ENCODE data around the gene SREBF1. TPM values are rescaled to one million over a fixed set of nuclear protein-coding genes. Genes with fewer than 3 reads are reported as not detected.

The SREBF1 gene
- total and polyA plus RNA-seq, 10 of the 15 experiments (the other 5 are each of a cell fraction or from before 2014, with no cell fraction given), result 1.4 to 84.6 (median 20.4) TPM

DNA sequence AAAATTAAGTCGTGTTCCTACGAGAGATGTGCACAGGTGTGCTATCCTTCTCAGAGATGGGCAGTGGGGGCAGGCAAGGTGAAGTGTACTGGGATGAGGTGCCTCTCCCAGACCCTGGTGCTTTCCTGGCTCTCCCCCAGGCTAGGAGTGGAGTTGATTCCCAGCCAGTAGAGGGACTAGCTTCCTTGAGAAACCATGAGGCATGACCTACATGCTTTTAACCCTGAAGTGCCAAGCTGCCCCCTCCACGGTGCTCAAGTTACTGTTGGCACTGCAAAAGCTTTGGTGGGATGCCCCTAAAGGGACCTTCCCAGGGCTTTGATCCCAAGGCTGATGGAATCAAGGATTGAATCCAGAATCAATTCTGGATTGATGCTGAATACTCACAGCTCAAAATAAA lies 47.0 kb upstream of the SREBF1 start:
- no peak for DNase-seq (ENCODE audit: low read depth, low spot score)
- no peaks in the 10 kb centered on the region for H4K20me1 ChIP-seq (ENCODE audit: control insufficient read depth, insufficient read depth)
- no peak overlapping the region for H3K4me2 ChIP-seq (ENCODE audit: control insufficient read depth, insufficient read depth)
- ATAC-seq, result no peak
- H3K79me2 ChIP-seq (ENCODE audit: control insufficient read depth, insufficient read depth, low read length), result no peaks in the 10 kb centered on the region
- no peak for TF ChIP-seq MEF2A (IDR thresholded peaks at IDR 0.05; ENCODE audit: insufficient read depth, low read depth, low read length)
- no peak for TF ChIP-seq KDM1A (IDR thresholded peaks at IDR 0.05; ENCODE audit: borderline replicate concordance)
- TF ChIP-seq EP300 (IDR thresholded peaks at IDR 0.05; ENCODE audit: borderline replicate concordance in 1 of 2, control insufficient read depth in 1 of 2, low read depth in 2 of 2, low read length in 2 of 2), result no peak
- TF ChIP-seq MTA3 (IDR thresholded peaks at IDR 0.05; ENCODE audit: borderline replicate concordance, low read length), result no peak
- no peak for TF ChIP-seq ASH2L (IDR thresholded peaks at IDR 0.05; ENCODE audit: borderline replicate concordance, low read depth)
- TF ChIP-seq CREB1 (IDR thresholded peaks at IDR 0.05; ENCODE audit: low read depth), result no peak
- no peak for TF ChIP-seq SIN3A (IDR thresholded peaks at IDR 0.05; ENCODE audit: low read depth, low read length)
- no peak for TF ChIP-seq IRF4 (IDR thresholded peaks at IDR 0.05; ENCODE audit: low read depth, low read length)
- no peak for TF ChIP-seq TARDBP (IDR thresholded peaks at IDR 0.05; ENCODE audit: borderline replicate concordance)
- no peak for TF ChIP-seq KLF5 (IDR thresholded peaks at IDR 0.05; ENCODE audit: partially characterized antibody)
- no peak for TF ChIP-seq HDGF (IDR thresholded peaks at IDR 0.05)
- intact Hi-C loops (cut with micrococcal nuclease; ENCODE audit: unreplicated experiment) (loop anchor here (5.0 kb wide), 1 partner anchor 48 kb away; no protein-coding TSS in a partner anchor), in situ Hi-C loops (cut with MboI) (no loop called here)
- no peak overlapping the region for H3K9ac ChIP-seq (ENCODE audit: control insufficient read depth, insufficient read depth, low read length)
- H3K27me3 ChIP-seq (replicated peaks in 1 of 2; ENCODE audit: control insufficient read depth in 2 of 2, insufficient read depth in 2 of 2, low read length in 1 of 2), result no peaks in the 10 kb centered on the region
- ChIA-PET POLR2A (no interaction called here), CTCF (interaction anchor here (0.7 to 2.3 kb wide), 4 partner anchors 16 to 241 kb away, joined by 3 to 17 read pairs (median 4); no protein-coding TSS in a partner anchor), RAD21 (ENCODE audit: unreplicated experiment) (interaction anchor here (1.1 kb wide), 1 partner anchor 35 kb away, joined by 5 read pairs; no protein-coding TSS in a partner anchor), SMC1A (ENCODE audit: uncharacterized antibody, unreplicated experiment) (interaction anchor here (1.8 kb wide), 1 partner anchor 13 kb away, joined by 4 read pairs; no protein-coding TSS in a partner anchor)
- peaks cover 0 to 2% of the 10 kb centered on the region in 2 experiments; a peak in 2 of 4 replicates for H3K36me3 ChIP-seq (ENCODE audit: control insufficient read depth in 2 of 2, insufficient read depth in 2 of 2, low read length in 1 of 2)
- FAIRE-seq, result no peak
- no peaks in the 10 kb centered on the region for H3K9me3 ChIP-seq (replicated peaks; ENCODE audit: control insufficient read depth, insufficient read depth, low read length)
- no TSS peak for BruUV-seq (replicated peaks)
- 95% methylated on average over 3 of the region's 3 CpGs for WGBS (ENCODE audit: insufficient coverage, insufficient replicate concordance, low lambda C conversion rate, missing lambda C conversion rate)
- H3K27ac ChIP-seq (ENCODE audit: control insufficient read depth, insufficient read depth), result no peak overlapping the region
- H2AFZ ChIP-seq (ENCODE audit: control insufficient read depth, low read depth, low read length), result no peak overlapping the region
- H3K4me3 ChIP-seq, result no peak overlapping the region
- no peaks in the 10 kb centered on the region for H3K4me1 ChIP-seq (ENCODE audit: control insufficient read depth, insufficient read depth, low read length)

All from GM12878 (cell line).